Measurements from ENCODE around the gene DNAI4. TPM values are rescaled to one million over a fixed set of nuclear protein-coding genes. Genes with fewer than 3 reads are reported as not detected.

Gene DNAI4
- total and polyA plus RNA-seq, 2 of the 4 experiments (the other 2 are of a cell fraction), result 0.63 to 1.6 TPM

DNA sequence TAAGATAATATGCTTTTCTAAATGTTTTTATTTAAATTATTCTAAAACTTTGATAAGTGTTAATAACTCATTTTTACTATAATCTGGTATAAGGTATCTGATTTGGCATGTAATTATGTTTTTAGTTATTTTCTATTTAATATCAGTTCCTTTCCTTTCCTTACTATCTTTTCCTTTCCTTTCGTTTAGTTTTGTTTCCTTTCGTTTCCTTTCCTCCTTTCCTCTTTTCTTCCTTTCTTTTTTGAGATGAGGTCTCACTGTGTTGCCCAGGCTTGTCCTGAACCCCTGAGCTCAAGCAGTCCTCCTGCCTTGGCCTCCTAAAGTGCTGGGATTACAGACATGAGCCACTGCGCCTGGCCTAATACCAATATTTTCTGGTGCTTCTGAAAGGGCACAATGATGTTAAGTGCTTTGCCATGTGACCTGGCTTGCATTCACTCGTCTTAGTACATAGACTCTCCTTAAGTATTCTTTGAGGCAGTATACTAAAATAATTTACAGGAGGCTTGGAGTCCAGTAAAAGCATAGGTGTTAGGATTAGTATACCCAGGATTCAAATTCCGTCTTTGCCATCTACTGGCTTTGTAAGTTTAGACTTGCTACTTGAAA lies 18.8 kb upstream of the DNAI4 start:
- in situ Hi-C loops (cut with MboI; ENCODE audit: low sequenced_read_pairs), result loop anchor here (25.0 kb wide), 2 partner anchors 406 to 1131 kb away; partner anchors contain the start of gene SGIP1
- DNase-seq (no peak), ATAC-seq (ENCODE audit: low read depth) (no peak)
- Histone ChIP-seq H3K27ac (ENCODE audit: insufficient read depth, low read length) (peak overlapping the region; percentile 60; the same call in 1 of the 2 replicates), H3K18ac (ENCODE audit: low read depth, low read length) (peak overlapping the region; percentile 34; the same call in 1 of the 2 replicates), H3K4me2 (ENCODE audit: low read depth, low read length) (no peak overlapping the region), H4K5ac (ENCODE audit: low read depth, low read length) (no peak overlapping the region), H3K27me3 (ENCODE audit: control insufficient read depth, insufficient read depth, low read length) (no peaks in the 10 kb centered on the region), H3K9ac (ENCODE audit: low read depth, low read length) (no peak overlapping the region), H2BK15ac (ENCODE audit: low read depth, low read length) (no peak overlapping the region), H3K9me3 (ENCODE audit: control insufficient read depth, insufficient read depth, low read length) (no peaks in the 10 kb centered on the region), H2AK5ac (ENCODE audit: low read depth, low read length) (no peak overlapping the region), H3K4me3 (ENCODE audit: insufficient read depth, low read depth, low read length) (no peak overlapping the region), H4K91ac (ENCODE audit: insufficient read depth, low read depth, low read length) (no peak overlapping the region), H3K4ac (ENCODE audit: low read depth, low read length) (peak overlapping the region; percentile 45; the same call in 1 of the 2 replicates), H2AK9ac (replicated peaks; ENCODE audit: low read depth, low read length, poor library complexity) (no peak overlapping the region), H3K4me1 (ENCODE audit: control insufficient read depth, insufficient read depth, low read length) (peaks cover 9% of the 10 kb centered on the region), H3K36me3 (ENCODE audit: control insufficient read depth, insufficient read depth, low read length) (peaks cover 13% of the 10 kb centered on the region), H3K79me1 (ENCODE audit: low read depth in 1 of 2, low read length in 2 of 2) (peaks cover 19 to 46% of the 10 kb centered on the region in 2 experiments), H4K20me1 (ENCODE audit: insufficient read depth, low read length) (peaks cover 34% of the 10 kb centered on the region), H3K23ac (ENCODE audit: low read depth, low read length) (no peak overlapping the region), H3K14ac (replicated peaks; ENCODE audit: low read depth, low read length) (no peak overlapping the region), H3K9me1 (ENCODE audit: insufficient read depth, low read length) (peaks cover 10% of the 10 kb centered on the region), H2AFZ (replicated peaks; ENCODE audit: low read length, poor library complexity) (no peak overlapping the region), H3K56ac (ENCODE audit: extremely low read depth, insufficient read depth, low read length) (no peak overlapping the region), H2BK120ac (ENCODE audit: low read depth, low read length) (no peak overlapping the region), H2BK20ac (ENCODE audit: low read depth, low read length) (no peak overlapping the region), H2BK5ac (ENCODE audit: low read depth, low read length, poor library complexity, severe bottlenecking) (peak overlapping the region; percentile 79), H4K8ac (ENCODE audit: low read depth in 2 of 2, low read length in 2 of 2) (peak overlapping the region in 1 of 2 experiments; percentile 9; a peak in 1 of 4 replicates)
- ChIA-PET CTCF (no interaction called here), POLR2A (ENCODE audit: unreplicated experiment) (no interaction called here)
- intact Hi-C loops (cut with micrococcal nuclease), result no loop called here
- TF ChIP-seq SMC3 (IDR thresholded peaks at IDR 0.05; ENCODE audit: low read depth, low read length) (no peak), CHD1 (IDR thresholded peaks at IDR 0.05; ENCODE audit: low read depth, low read length) (no peak), RFX5 (IDR thresholded peaks at IDR 0.05; ENCODE audit: low read depth, low read length) (no peak), POLR2A (IDR thresholded peaks at IDR 0.05; ENCODE audit: low read depth, low read length) (no peak), MAZ (IDR thresholded peaks at IDR 0.05; ENCODE audit: borderline replicate concordance, low read depth, low read length) (no peak), NFE2L2 (IDR thresholded peaks at IDR 0.05; ENCODE audit: low read depth, low read length) (no peak), MAFK (IDR thresholded peaks at IDR 0.05; ENCODE audit: low read depth, low read length) (no peak), MXI1 (IDR thresholded peaks at IDR 0.05; ENCODE audit: borderline replicate concordance, low read depth, low read length) (no peak), RCOR1 (IDR thresholded peaks at IDR 0.05; ENCODE audit: insufficient replicate concordance, low read length) (no peak), BHLHE40 (IDR thresholded peaks at IDR 0.05; ENCODE audit: low read depth, low read length) (no peak)
- no TSS peak for BruUV-seq (replicated peaks)
- no CpG with 5 or more reads among the region's 5 CpGs for WGBS, 2 experiments (ENCODE audit: extremely low coverage in 2 of 2, insufficient read length in 1 of 2)
- dilution Hi-C loops (cut with HindIII; ENCODE audit: low sequenced_read_pairs, unreplicated experiment), result no loop called here

Data from IMR-90 (cell line).